Measurements from ENCODE around the gene ARL5B. TPM values are rescaled to one million over a fixed set of nuclear protein-coding genes. Genes with fewer than 3 reads are reported as not detected.
"Not testable (repeated sequence)": the region's sequence is repeated elsewhere in the genome, so short reads cannot be mapped to it uniquely, and the experiment has no call there.

The ARL5B gene
- total RNA-seq, 4 donors from 2014 or later: 8.3 to 12.1 (median 11.1) TPM

DNA sequence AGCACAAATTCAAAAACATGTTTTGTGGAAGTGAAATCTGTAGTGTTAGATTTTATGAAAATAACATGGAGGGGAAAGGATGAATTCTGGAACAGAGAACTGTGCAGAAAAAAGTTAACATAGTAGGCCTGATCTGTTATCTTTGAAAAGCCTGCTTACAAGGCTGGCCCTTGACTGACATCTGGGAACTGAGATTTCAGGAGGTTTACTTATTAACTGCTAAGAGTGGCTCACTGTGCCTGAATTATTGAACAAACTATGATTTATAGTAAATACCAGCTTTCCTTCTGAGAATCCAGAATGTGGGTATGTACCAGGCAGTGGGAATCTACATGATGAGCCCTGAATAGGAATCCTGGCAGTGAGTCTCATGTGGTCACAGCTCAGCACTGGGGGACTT is 38.4 kb upstream of the ARL5B start:
- peaks cover 0 to 12% (median 0%) of the 10 kb centered on the region in 3 donors for H3K4me1 ChIP-seq
- no peak overlapping the region for H3K27ac ChIP-seq
- no peak for ATAC-seq
- TF ChIP-seq POLR2AphosphoS5 (IDR thresholded peaks at IDR 0.05) (no peak), EP300 (IDR thresholded peaks at IDR 0.05) (no peak), POLR2A (IDR thresholded peaks at IDR 0.05) (no peak), CTCF (IDR thresholded peaks at IDR 0.05) (no peak)
- H3K4me3 ChIP-seq: no peak overlapping the region
- no peaks in the 10 kb centered on the region for H3K9me3 ChIP-seq
- no peaks in the 10 kb centered on the region for H3K27me3 ChIP-seq
- peaks cover 0 to 6% of the 10 kb centered on the region in 2 donors for H3K36me3 ChIP-seq

- H3K27ac ChIP-seq: peak overlapping the region in 3 of 4 donors; percentile 35 to 60 (median 40)
- H3K9me3 ChIP-seq, H3K27me3 ChIP-seq, ATAC-seq, H3K36me3 ChIP-seq, H3K4me3 ChIP-seq: not testable (repeated sequence)
- 33 to 43% methylated on average over 1 of the region's 1 CpG for WGBS, 2 donors (ENCODE audit: low coverage in 1 of 2)
- H3K4me1 ChIP-seq: peaks cover 0 to 32% (median 0%) of the 10 kb centered on the region in 3 donors
Measured at GRCh38 chr10:18623671-18624070, 35.6 kb upstream of the ARL5B start.

GRCh38 chr10:18625886-18626285 is 33.3 kb upstream of the ARL5B start:
- WGBS, 2 donors (ENCODE audit: low coverage in 1 of 2): 39 to 42% methylated on average over 5 of the region's 5 CpGs

DNA sequence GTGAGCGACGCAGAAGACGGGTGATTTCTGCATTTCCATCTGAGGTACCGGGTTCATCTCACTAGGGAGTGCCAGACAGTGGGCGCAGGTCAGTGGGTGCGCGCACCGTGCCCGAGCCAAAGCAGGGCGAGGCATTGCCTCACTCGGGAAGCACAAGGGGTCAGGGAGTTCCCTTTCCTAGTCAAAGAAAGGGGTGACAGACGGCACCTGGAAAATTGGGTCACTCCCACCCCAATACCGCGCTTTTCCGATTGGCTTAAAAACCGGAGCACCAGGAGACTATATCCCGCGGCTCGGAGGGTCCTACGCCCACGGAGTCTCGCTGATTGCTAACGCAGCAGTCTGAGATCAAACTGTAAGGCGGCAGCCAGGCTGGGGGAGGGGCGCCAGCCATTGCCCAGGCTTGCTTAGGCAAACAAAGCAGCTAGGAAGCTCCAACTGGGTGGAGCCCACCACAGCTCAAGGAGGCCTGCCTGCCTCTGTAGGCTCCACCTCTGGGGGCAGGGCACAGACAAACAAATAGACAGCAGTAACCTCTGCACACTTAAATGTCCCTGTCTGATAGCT is 31.7 kb upstream of the ARL5B start:
- not testable (repeated sequence) for ATAC-seq, H3K9me3 ChIP-seq, H3K36me3 ChIP-seq, H3K27me3 ChIP-seq
- 0% methylated on average over 5 to 9 of the region's 25 CpGs for WGBS, 2 donors (ENCODE audit: low coverage in 1 of 2)
- peak overlapping the region; percentile 56 to 57 for H3K4me3 ChIP-seq
- peak overlapping the region; percentile 52 to 86 (median 80) for H3K27ac ChIP-seq
- TF ChIP-seq POLR2AphosphoS5 (IDR thresholded peaks at IDR 0.05) (peak; percentile 3), CTCF (IDR thresholded peaks at IDR 0.05) (peak in 1 of 4 experiments; percentile 20)
- H3K4me1 ChIP-seq: peaks cover 0 to 32% (median 0%) of the 10 kb centered on the region in 3 donors

More at GRCh38 chr10:18625886-18626285, 33.3 kb upstream of the ARL5B start:
- peaks cover 0 to 6% of the 10 kb centered on the region in 2 donors for H3K36me3 ChIP-seq
- peak overlapping the region; percentile 49 to 86 (median 72) for H3K27ac ChIP-seq
- no peaks in the 10 kb centered on the region for H3K27me3 ChIP-seq
- no peak overlapping the region for H3K4me3 ChIP-seq
- H3K4me1 ChIP-seq: peaks cover 0 to 32% (median 0%) of the 10 kb centered on the region in 3 donors
- TF ChIP-seq POLR2AphosphoS5 (IDR thresholded peaks at IDR 0.05): no peak
- TF ChIP-seq POLR2A (IDR thresholded peaks at IDR 0.05): no peak
- TF ChIP-seq EP300 (IDR thresholded peaks at IDR 0.05): no peak
- TF ChIP-seq CTCF (IDR thresholded peaks at IDR 0.05): no peak
- H3K9me3 ChIP-seq: no peaks in the 10 kb centered on the region
- no peak for ATAC-seq

DNA sequence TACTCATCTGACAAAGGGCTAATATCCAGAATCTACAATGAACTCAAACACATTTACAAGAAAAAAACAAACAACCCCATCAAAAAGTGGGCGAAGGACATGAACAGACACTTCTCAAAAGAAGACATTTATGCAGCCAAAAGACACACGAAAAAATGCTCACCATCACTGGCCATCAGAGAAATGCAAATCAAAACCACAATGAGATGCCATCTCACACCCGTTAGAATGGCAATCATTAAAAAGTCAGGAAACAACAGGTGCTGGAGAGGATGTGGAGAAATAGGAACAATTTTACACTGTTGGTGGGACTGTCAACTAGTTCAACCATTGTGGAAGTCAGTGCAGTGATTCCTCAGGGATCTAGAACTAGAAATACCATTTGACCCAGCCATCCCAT is 26.7 kb upstream of the ARL5B start:
- not testable (repeated sequence) for H3K9me3 ChIP-seq, ATAC-seq, H3K27me3 ChIP-seq, H3K4me1 ChIP-seq, H3K36me3 ChIP-seq, H3K27ac ChIP-seq, H3K4me3 ChIP-seq
- WGBS, 2 donors (ENCODE audit: low coverage in 1 of 2): 100% methylated on average over 1 to 2 of the region's 3 CpGs

DNA sequence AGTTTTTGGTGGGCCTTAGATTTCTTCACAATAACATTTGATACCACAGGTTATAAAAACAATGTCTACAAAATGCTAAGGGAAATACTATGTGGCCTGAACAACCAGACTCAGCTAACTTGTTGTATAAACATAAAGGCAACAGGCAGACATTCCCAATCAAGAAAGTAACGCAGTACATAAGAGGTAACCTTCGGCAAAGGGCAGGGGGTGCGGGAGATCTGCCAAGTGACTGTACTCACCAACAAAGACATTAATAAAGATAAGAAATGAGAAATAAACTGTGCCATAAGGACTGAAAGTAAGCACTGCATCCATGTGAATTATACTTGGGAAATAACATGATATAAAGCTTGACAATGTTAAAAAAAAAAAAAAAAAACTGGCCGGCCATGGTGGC is 23.2 kb upstream of the ARL5B start:
- Histone ChIP-seq H3K4me3 (no peak overlapping the region), H3K27ac (no peak overlapping the region), H3K27me3 (no peaks in the 10 kb centered on the region), H3K36me3 (no peaks in the 10 kb centered on the region), H3K9me3 (no peaks in the 10 kb centered on the region), H3K4me1 (peaks cover 0 to 7% (median 0%) of the 10 kb centered on the region in 3 donors)
- ATAC-seq: no peak
- TF ChIP-seq POLR2A (IDR thresholded peaks at IDR 0.05) (no peak), POLR2AphosphoS5 (IDR thresholded peaks at IDR 0.05) (no peak), EP300 (IDR thresholded peaks at IDR 0.05) (no peak), CTCF (IDR thresholded peaks at IDR 0.05) (no peak)
- 62 to 65% methylated on average over 4 of the region's 4 CpGs for WGBS, 2 donors (ENCODE audit: low coverage in 1 of 2)

DNA sequence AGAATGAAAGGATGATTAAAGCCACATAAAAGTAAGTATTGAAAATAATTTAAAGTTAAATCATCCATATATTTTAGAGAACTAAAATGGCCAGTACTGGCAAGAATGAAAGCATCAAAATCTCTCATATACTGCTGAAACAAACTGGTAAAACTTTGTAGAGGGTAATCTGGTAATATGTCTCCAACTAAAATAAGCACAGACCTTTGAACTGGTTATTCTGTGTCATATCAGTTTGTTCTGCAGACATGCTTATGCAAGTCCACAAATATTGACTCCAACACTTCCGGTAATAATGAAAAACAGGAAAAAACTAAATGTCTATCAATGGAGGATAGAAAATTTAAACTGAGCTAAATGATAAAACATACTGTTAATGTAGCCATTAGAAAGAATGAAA is 21.8 kb upstream of the ARL5B start:
- not testable (repeated sequence) for ATAC-seq, H3K4me3 ChIP-seq, H3K36me3 ChIP-seq, H3K9me3 ChIP-seq, H3K27me3 ChIP-seq, H3K27ac ChIP-seq, H3K4me1 ChIP-seq
- 75 to 89% methylated on average over 1 of the region's 1 CpG for WGBS, 2 donors (ENCODE audit: low coverage in 1 of 2)

- WGBS, 2 donors (ENCODE audit: low coverage in 1 of 2): 84 to 89% methylated on average over 2 of the region's 2 CpGs
- H3K4me3 ChIP-seq, ATAC-seq, H3K27ac ChIP-seq, H3K4me1 ChIP-seq, H3K27me3 ChIP-seq, H3K9me3 ChIP-seq: not testable (repeated sequence)
- H3K36me3 ChIP-seq: peaks cover 0 to 11% of the 10 kb centered on the region in 2 donors
Measured at GRCh38 chr10:18639719-18640118, 19.5 kb upstream of the ARL5B start.
